HepG2 (cell line): Measurements from ENCODE around the gene FAM174C. TPM values are rescaled to one million over a fixed set of nuclear protein-coding genes. Genes with fewer than 3 reads are reported as not detected.

Source experiments
- BHLHE40 ChIP-seq: IDR thresholded peaks from 2 replicates; pipeline ENCODE4 v1.6.1; 2011; ENCODE audit warnings: low read length, improper control_type of control experiment
- DR1 ChIP-seq: sonication (generic); formaldehyde crosslinking; IDR thresholded peaks from 2 replicates; pipeline ENCODE4 v1.8.0; 2021; ENCODE audit warnings: mild to moderate bottlenecking, missing genetic modification reagents, inconsistent platforms
- GABPA ChIP-seq, 2 experiments: IDR thresholded peaks; 2 replicates each; pipeline ENCODE4 v1.6.1; 2011 to 2016; ENCODE audit warnings: low read depth in 2 of 2, low read length in 1 of 2, missing biosample characterization in 1 of 2, missing genetic modification characterization in 1 of 2
- HMGXB4 ChIP-seq, 2 experiments: sonication (generic) in 1 of 2; formaldehyde crosslinking in 1 of 2; IDR thresholded peaks; 2 replicates each; pipeline versions ENCODE4 v1.4.0 to v1.6.1; 2018 to 2020; ENCODE audit warnings: missing genetic modification reagents in 2 of 2, borderline replicate concordance in 1 of 2, low read depth in 1 of 2, mild to moderate bottlenecking in 1 of 2, missing biosample characterization in 1 of 2
- IRF9 ChIP-seq: sonication (generic); formaldehyde crosslinking; IDR thresholded peaks from 2 replicates; pipeline ENCODE4 v1.8.0; 2022; ENCODE audit warnings: missing genetic modification reagents, mild to moderate bottlenecking, borderline replicate concordance
- KLF15 ChIP-seq: sonication (generic); formaldehyde crosslinking; IDR thresholded peaks from 2 replicates; pipeline ENCODE4 v1.8.1; 2023; ENCODE audit warnings: borderline replicate concordance, mild to moderate bottlenecking, inconsistent platforms, missing genetic modification reagents, mixed read lengths
- MED1 ChIP-seq: sonication (generic); formaldehyde crosslinking; IDR thresholded peaks from 2 replicates; pipeline ENCODE4 v1.4.0; 2020; ENCODE audit warnings: missing genetic modification reagents
- NR0B2 ChIP-seq: sonication (generic); formaldehyde crosslinking; IDR thresholded peaks from 2 replicates; pipeline ENCODE4 v1.4.0; 2020; ENCODE audit warnings: mild to moderate bottlenecking, missing genetic modification reagents
- NR2C2 ChIP-seq: sonication (generic); formaldehyde crosslinking; IDR thresholded peaks from 2 replicates; pipeline ENCODE4 v1.4.0; 2020; ENCODE audit warnings: missing genetic modification reagents, mild to moderate bottlenecking, moderate library complexity, borderline replicate concordance
- PHF5A ChIP-seq: IDR thresholded peaks from one replicate; pipeline ENCODE4 v1.6.1; 2018; ENCODE audit warnings: low read depth, missing genetic modification reagents; ENCODE audit not compliant: unreplicated experiment
- PRPF4 ChIP-seq: fragments of 200-400 bp; formaldehyde crosslinking; IDR thresholded peaks from 2 replicates; pipeline ENCODE4 v1.6.1; 2016; ENCODE audit warnings: low read length, low read depth; ENCODE audit not compliant: poor library complexity, severe bottlenecking
- RARA ChIP-seq: IDR thresholded peaks from 2 replicates; pipeline ENCODE4 v1.6.1; 2016; ENCODE audit warnings: missing genetic modification reagents, missing compliant biosample characterization
- SOX13 ChIP-seq, 3 experiments: fragments of 450-650 bp in 1 of 3; sonication (generic) in 1 of 3; formaldehyde crosslinking in 1 of 3; IDR thresholded peaks in 2 of 3; conservative IDR thresholded peaks in 1 of 3; 2 replicates each; pipeline versions ENCODE4 v1.5.0 to v1.6.1; 2016 to 2020; ENCODE audit warnings: antibody characterized with exemption in 1 of 3, mild to moderate bottlenecking in 1 of 3, missing compliant biosample characterization in 1 of 3, missing genetic modification reagents in 1 of 3, moderate library complexity in 1 of 3
- SP140L ChIP-seq: sonication (generic); formaldehyde crosslinking; IDR thresholded peaks from 2 replicates; pipeline ENCODE4 v1.4.0; 2020; ENCODE audit warnings: missing genetic modification reagents, borderline replicate concordance
- TCF12 ChIP-seq, 2 experiments: fragments of 450-650 bp in 1 of 2; sonication (generic) in 1 of 2; formaldehyde crosslinking in 1 of 2; IDR thresholded peaks; 2 replicates each; pipeline versions ENCODE4 v1.6.1 to v1.8.0; 2017 to 2022; ENCODE audit warnings: antibody characterized with exemption in 1 of 2, mild to moderate bottlenecking in 1 of 2, missing genetic modification reagents in 1 of 2, moderate library complexity in 1 of 2
- ZNF607 ChIP-seq: sonication (generic); formaldehyde crosslinking; IDR thresholded peaks from 2 replicates; pipeline ENCODE4 v1.5.1; 2020; ENCODE audit warnings: missing genetic modification reagents, mild to moderate bottlenecking, borderline replicate concordance
- ZNF775 ChIP-seq: sonication (generic); formaldehyde crosslinking; IDR thresholded peaks from 2 replicates; pipeline ENCODE4 v1.4.0; 2020; ENCODE audit warnings: missing genetic modification reagents, mild to moderate bottlenecking, moderate library complexity, borderline replicate concordance
- ZSCAN29 ChIP-seq: sonication (generic); formaldehyde crosslinking; conservative IDR thresholded peaks from 2 replicates; pipeline ENCODE4 v1.4.0; 2020; ENCODE audit warnings: mild to moderate bottlenecking, missing genetic modification reagents
- ZSCAN31 ChIP-seq: sonication (generic); formaldehyde crosslinking; IDR thresholded peaks from 2 replicates; pipeline ENCODE4 v1.5.0; 2020; ENCODE audit warnings: low read depth, mild to moderate bottlenecking, missing genetic modification reagents
- polyA plus RNA-seq, 8 experiments: library from polyadenylated mRNA; depleted of rRNA in 3 of 8; stranded (reverse) in 7 of 8; unstranded in 1 of 8; fragments of >200 nt; fragmentation: Illumina TruSeq in 4 of 8; extraction: Trizol in 4 of 8; gene quantifications; 2 replicates each; pipeline versions ENCODE4 v1.2.1 to v1.2.3, GENCODE V29; 2011 to 2016; ENCODE audit warnings: low read depth in 4 of 8, missing spikeins in 1 of 8, mixed read lengths in 1 of 8; ENCODE audit not compliant: insufficient read depth in 1 of 8
- total RNA-seq, 5 experiments: library from RNA; depleted of rRNA; stranded (reverse); fragments of >200 nt; fragmentation: Illumina TruSeq; extraction: Trizol; gene quantifications; 2 replicates each; pipeline ENCODE4 v1.2.3, GENCODE V29; 2016; ENCODE audit warnings: low read depth in 1 of 5
- TF ChIP-seq, protein P1 (sequence below): sonication (generic); formaldehyde crosslinking; IDR thresholded peaks from 2 replicates; pipeline ENCODE4 v1.4.0; 2020; ENCODE audit warnings: missing genetic modification reagents, borderline replicate concordance

The FAM174C gene
- total and polyA plus RNA-seq, 2 of the 13 experiments (the other 11 are each of a cell fraction or from before 2014, with no cell fraction given) = 19.5 to 31.3 TPM

DNA sequence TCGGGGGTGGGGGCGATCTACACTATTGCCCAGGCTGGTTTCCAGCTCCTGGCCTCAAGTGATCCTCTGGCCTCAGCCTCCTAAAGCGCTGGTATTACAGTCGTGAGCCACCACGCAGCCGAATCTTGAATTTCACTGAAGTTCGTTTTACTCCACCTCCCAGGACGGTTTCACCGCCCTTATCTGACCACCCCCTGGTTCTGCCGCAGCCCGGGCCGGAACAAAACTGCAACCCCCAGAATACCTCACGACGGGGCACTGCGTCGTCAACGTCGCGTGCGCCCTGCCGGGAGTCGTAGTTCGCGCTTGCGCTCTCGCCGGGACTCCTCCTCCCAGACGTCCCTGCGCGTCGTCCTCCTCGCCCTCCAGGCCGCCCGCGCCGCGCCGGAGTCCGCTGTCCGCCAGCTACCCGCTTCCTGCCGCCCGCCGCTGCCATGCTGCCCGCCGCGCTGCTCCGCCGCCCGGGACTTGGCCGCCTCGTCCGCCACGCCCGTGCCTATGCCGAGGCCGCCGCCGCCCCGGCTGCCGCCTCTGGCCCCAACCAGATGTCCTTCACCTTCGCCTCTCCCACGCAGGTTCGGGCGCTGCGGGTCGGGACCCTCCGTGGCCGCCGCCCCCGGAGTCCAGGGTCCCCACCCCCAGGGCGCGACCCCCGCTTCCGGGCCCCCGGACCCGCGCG, 33.8 kb upstream of the FAM174C start, which contains the start of gene ATP5F1D (continued):
- TF ChIP-seq IRF9 (CRISPR knock-in tag) (peak; percentile 52; the same call in 1 of the 2 replicates), ZNF607 (peak; percentile 20; the same call in 1 of the 2 replicates), SP140L (CRISPR knock-in tag) (no peak), ZSCAN31 (0 out of 2 replicates have a peak, but pooled peaks have one; percentile 20), MED1 (CRISPR knock-in tag) (peak; percentile 46; the same call in 1 of the 2 replicates), PRPF4 (no peak), SOX13 (IDR thresholded peaks at IDR 0.05) (no peak), SOX13 (CRISPR knock-in tag; conservative IDR thresholded peaks at IDR 0.05 in 1 of 2, IDR thresholded peaks at IDR 0.05 in 1 of 2) (peak in 1 of 2 experiments; percentile 26; a peak in 1 of 4 replicates), ZNF775 (CRISPR knock-in tag) (no peak), BHLHE40 (peak; percentile 73), PHF5A (CRISPR knock-in tag) (peak; percentile 23), NR0B2 (peak; percentile 43; the same call in 1 of the 2 replicates), DR1 (CRISPR knock-in tag) (peak; percentile 60; the same call in 1 of the 2 replicates), RARA (CRISPR knock-in tag) (peak; percentile 7; the same call in 1 of the 2 replicates), NR2C2 (CRISPR knock-in tag) (peak; percentile 94), TCF12 (IDR thresholded peaks at IDR 0.05) (no peak), TCF12 (CRISPR knock-in tag; IDR thresholded peaks at IDR 0.05) (peak; percentile 17; the same call in 1 of the 2 replicates), KLF15 (CRISPR knock-in tag) (0 out of 2 replicates have a peak, but pooled peaks have one; percentile 37), HMGXB4 (CRISPR knock-in tag; IDR thresholded peaks at IDR 0.05; ENCODE audit: borderline replicate concordance in 1 of 2, low read depth in 1 of 2) (peak; percentile 41 to 67; a peak in 2 of 4 replicates), GABPA (IDR thresholded peaks at IDR 0.05; ENCODE audit: low read depth, low read length) (no peak), GABPA (CRISPR knock-in tag; IDR thresholded peaks at IDR 0.05; ENCODE audit: low read depth) (peak; percentile 81), ZSCAN29 (no peak)
- TF ChIP-seq, protein P1, sequence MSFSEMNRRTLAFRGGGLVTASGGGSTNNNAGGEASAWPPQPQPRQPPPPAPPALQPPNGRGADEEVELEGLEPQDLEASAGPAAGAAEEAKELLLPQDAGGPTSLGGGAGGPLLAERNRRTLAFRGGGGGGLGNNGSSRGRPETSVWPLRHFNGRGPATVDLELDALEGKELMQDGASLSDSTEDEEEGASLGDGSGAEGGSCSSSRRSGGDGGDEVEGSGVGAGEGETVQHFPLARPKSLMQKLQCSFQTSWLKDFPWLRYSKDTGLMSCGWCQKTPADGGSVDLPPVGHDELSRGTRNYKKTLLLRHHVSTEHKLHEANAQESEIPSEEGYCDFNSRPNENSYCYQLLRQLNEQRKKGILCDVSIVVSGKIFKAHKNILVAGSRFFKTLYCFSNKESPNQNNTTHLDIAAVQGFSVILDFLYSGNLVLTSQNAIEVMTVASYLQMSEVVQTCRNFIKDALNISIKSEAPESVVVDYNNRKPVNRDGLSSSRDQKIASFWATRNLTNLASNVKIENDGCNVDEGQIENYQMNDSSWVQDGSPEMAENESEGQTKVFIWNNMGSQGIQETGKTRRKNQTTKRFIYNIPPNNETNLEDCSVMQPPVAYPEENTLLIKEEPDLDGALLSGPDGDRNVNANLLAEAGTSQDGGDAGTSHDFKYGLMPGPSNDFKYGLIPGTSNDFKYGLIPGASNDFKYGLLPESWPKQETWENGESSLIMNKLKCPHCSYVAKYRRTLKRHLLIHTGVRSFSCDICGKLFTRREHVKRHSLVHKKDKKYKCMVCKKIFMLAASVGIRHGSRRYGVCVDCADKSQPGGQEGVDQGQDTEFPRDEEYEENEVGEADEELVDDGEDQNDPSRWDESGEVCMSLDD (CRISPR knock-in tag) = no peak
